HCT116 (cell line): ENCODE results near the gene BYSL.

ENCODE experiments used
- CEBPB ChIP-seq: IDR thresholded peaks from 2 replicates; pipeline ENCODE4 v1.6.1; 2012; ENCODE audit warnings: low read depth
- CTCF ChIP-seq, 3 experiments: fragments of 200-600 bp in 1 of 3; sonication (generic) in 1 of 3; IDR thresholded peaks in 2 of 3; conservative IDR thresholded peaks in 1 of 3; 2 replicates each; pipeline ENCODE4 v1.5.1; 2012 to 2017; ENCODE audit warnings: low read depth in 2 of 3, low read length in 2 of 3, antibody characterized with exemption in 1 of 3, borderline replicate concordance in 1 of 3, control low read depth in 1 of 3, mild to moderate bottlenecking in 1 of 3, mixed read lengths in 1 of 3, mixed run types in 1 of 3, moderate library complexity in 1 of 3; ENCODE audit not compliant: insufficient read depth in 1 of 3
- EZH2 ChIP-seq: fragments of 200-600 bp; sonication (generic); IDR thresholded peaks from 2 replicates; pipeline ENCODE4 v1.6.1; 2017; ENCODE audit warnings: antibody characterized with exemption, mixed run types
- EZH2phosphoT487 ChIP-seq: fragments of 200-600 bp; IDR thresholded peaks from 2 replicates; pipeline ENCODE4 v1.6.1; 2018; ENCODE audit warnings: antibody characterized with exemption, borderline replicate concordance
- JUND ChIP-seq: IDR thresholded peaks from 2 replicates; pipeline ENCODE4 v1.6.1; 2012
- POLR2A ChIP-seq: IDR thresholded peaks from 2 replicates; pipeline ENCODE4 v1.7.0; 2011; ENCODE audit warnings: borderline replicate concordance; ENCODE audit not compliant: insufficient read depth, insufficient read length; ENCODE audit errors: extremely low read depth
- POLR2AphosphoS5 ChIP-seq: IDR thresholded peaks from 2 replicates; pipeline ENCODE4 v1.6.1; 2011; ENCODE audit warnings: mild to moderate bottlenecking, low read depth, low read length, moderate library complexity
- SIN3A ChIP-seq: IDR thresholded peaks from 2 replicates; pipeline ENCODE4 v1.6.1; 2012; ENCODE audit warnings: low read depth
- YY1 ChIP-seq: IDR thresholded peaks from 2 replicates; pipeline ENCODE4 v1.6.1; 2011; ENCODE audit warnings: low read length, low read depth, moderate library complexity, mild to moderate bottlenecking; ENCODE audit not compliant: insufficient replicate concordance; ENCODE audit errors: extremely low read depth
- ZNF274 ChIP-seq: fragments of 200-500 bp; sonication (Bioruptor generic); IDR thresholded peaks from 2 replicates; pipeline ENCODE4 v1.6.1; 2014; ENCODE audit warnings: mild to moderate bottlenecking, low read depth, low read length, inconsistent platforms
- TF ChIP-seq, protein P1 (sequence below): IDR thresholded peaks from 2 replicates; pipeline ENCODE4 v1.6.1; 2011; ENCODE audit warnings: mild to moderate bottlenecking, low read length, moderate library complexity; ENCODE audit not compliant: insufficient replicate concordance; ENCODE audit errors: extremely low read depth
- TF ChIP-seq, protein P2 (sequence below): IDR thresholded peaks from 2 replicates; pipeline ENCODE4 v1.6.1; 2012

GRCh38 chr6:41887331-41887751, 34.0 kb upstream of the BYSL start:
- TF ChIP-seq CTCF (IDR thresholded peaks at IDR 0.05 in 2 of 3, conservative IDR thresholded peaks at IDR 0.05 in 1 of 3; ENCODE audit: borderline replicate concordance in 1 of 3, insufficient read depth in 1 of 3, low read depth in 2 of 3, low read length in 2 of 3) (no peak), EZH2 (no peak), POLR2A (no peak), EZH2phosphoT487 (no peak), POLR2AphosphoS5 (no peak), SIN3A (no peak), ZNF274 (no peak), CEBPB (no peak), YY1 (no peak), JUND (no peak)
- TF ChIP-seq, protein P1, sequence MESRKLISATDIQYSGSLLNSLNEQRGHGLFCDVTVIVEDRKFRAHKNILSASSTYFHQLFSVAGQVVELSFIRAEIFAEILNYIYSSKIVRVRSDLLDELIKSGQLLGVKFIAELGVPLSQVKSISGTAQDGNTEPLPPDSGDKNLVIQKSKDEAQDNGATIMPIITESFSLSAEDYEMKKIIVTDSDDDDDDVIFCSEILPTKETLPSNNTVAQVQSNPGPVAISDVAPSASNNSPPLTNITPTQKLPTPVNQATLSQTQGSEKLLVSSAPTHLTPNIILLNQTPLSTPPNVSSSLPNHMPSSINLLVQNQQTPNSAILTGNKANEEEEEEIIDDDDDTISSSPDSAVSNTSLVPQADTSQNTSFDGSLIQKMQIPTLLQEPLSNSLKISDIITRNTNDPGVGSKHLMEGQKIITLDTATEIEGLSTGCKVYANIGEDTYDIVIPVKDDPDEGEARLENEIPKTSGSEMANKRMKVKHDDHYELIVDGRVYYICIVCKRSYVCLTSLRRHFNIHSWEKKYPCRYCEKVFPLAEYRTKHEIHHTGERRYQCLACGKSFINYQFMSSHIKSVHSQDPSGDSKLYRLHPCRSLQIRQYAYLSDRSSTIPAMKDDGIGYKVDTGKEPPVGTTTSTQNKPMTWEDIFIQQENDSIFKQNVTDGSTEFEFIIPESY: no peak
- TF ChIP-seq, protein P2, sequence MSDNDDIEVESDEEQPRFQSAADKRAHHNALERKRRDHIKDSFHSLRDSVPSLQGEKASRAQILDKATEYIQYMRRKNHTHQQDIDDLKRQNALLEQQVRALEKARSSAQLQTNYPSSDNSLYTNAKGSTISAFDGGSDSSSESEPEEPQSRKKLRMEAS: no peak
